Measurements from ENCODE around the gene OR2L3.
"Not testable (repeated sequence)": the region's sequence is repeated elsewhere in the genome, so short reads cannot be mapped to it uniquely, and the experiment has no call there.

Gene OR2L3, protein sequence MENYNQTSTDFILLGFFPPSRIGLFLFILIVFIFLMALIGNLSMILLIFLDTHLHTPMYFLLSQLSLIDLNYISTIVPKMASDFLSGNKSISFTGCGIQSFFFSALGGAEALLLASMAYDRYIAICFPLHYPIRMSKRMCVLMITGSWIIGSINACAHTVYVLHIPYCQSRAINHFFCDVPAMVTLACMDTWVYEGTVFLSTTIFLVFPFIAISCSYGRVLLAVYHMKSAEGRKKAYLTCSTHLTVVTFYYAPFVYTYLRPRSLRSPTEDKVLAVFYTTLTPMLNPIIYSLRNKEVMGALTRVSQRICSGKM

DNA sequence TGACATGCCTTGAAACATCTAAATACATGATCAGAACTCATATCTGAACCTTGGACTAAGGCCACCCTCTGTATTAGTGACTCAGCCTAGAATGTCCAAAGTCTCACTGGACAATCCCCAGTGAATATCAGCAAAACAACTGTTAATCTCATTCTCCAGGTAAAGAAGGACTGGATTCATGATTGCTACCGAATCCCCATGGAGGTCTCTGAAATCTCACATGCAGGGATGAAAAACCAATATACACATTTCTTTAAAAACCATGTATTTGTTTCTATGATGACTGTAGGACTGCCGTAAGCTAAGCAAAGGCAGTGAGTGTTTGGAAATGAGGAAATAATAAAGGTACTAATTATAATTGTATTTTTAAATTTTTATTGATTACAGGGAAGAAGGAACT is at the start of gene OR2L3:
TSS of gene OR2L3 (plus strand) at position 301 of the 400 bp plus-strand sequence. CDS start 13,846 bp downstream, outside the sequence.
- no peak for DNase-seq (ENCODE audit: low read depth in 2 of 2)

DNA sequence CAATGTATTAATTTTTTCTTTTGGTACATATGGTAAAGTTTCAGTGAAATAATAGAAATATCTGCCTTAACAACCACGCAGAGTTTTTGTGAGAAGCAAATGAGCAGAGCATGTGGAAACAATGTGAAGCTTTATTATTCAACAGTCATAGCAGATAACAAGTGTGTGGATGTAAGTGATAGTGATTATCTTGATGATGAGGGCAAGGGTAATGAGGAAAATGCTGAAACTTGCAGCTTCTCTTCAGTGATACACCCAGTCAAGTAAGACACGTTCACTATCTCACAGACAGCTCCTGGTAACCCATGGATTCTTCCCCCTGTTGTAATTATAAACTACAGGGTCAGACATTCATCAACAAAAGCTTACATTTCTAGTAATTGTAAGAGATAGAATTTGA is 47.8 kb upstream of the OR2L3 start:
- DNase-seq (ENCODE audit: low read depth in 2 of 2): no peak

DNA sequence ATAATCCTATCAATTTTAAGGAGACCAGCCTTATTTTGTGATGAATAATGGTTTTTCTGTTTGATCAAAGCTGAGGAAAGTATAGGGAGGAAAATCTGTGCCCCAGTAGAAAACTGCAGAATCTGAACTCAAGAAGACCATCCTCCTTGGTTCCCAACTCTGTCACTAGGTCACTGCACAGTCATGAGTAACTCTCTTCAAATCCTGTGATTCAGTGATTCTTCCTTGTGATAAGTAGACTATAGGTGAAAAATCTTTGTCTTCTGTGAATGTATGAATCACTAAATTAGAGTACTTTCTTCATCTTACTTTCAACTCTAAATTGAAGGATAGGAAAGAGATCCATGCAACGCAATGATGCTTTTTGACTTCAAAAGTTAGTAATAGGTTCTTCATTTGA is 46.5 kb upstream of the OR2L3 start:
- DNase-seq (ENCODE audit: low read depth in 2 of 2): no peak

DNA sequence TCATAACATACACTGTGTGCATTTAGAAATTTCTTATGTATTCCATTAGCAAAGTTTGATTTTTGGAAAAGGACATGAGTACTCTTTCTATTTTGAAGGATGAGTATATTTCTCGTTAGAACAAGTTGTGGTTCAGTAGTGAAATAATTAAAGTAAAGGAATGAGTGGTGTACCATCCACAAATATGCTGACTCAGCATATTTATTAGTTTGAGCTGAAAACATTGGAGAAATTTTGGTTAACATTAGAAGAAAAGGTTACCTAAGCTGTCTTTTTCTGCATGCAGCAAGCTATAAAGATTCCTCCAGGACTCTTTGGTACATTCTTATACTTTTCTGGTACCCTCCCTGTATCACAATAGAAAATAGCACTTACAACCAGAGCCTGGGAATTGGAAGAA is 38.9 kb upstream of the OR2L3 start:
- no peak for DNase-seq (ENCODE audit: low read depth in 2 of 2)

DNA sequence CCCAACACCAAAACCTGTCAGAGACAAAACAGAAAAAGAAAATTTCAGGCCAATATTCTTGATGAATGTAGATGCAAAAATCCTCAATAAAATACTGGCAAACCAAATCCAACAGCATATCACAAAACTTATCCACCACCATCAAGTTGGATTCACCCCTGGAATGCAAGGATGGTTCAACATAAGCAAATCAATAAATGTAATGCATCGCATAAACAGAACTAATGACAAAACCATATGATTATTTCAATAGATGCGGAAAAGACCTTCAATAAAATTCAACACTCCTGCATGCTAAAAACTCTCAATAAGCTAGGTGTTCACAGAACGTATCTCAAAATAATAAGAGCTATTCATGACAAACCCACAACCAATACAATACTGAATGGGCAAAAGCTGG is 37.0 kb upstream of the OR2L3 start:
- DNase-seq (ENCODE audit: low read depth in 2 of 2): no peak

DNA sequence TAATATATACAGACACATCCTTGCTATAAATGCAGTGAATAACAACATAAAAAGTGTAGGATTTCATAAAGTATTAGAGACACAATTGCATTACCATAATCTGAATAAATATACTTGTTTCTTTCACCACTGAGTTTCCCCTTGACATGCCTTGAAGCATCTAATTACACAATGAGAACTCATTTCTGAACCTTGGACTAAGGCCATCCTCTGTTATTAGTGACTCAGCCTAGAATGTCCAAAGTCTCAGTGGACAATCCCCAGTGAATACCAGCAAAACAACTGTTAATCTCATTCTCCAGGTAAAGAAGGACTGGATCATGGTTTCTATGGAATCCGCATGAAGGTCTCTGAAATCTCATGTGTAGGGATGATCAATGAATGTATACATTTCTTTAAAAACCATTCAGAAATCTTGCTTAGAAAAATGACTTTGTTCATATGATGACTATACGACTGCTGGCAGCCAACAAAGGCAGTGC is 33.4 kb upstream of the OR2L3 start, which contains the start of gene OR2L5:
TSS of gene OR2L5 (plus strand) at position 432 of the 482 bp plus-strand sequence. CDS start 8,288 bp downstream, outside the sequence.
- no peak for DNase-seq (ENCODE audit: low read depth in 2 of 2)

DNA sequence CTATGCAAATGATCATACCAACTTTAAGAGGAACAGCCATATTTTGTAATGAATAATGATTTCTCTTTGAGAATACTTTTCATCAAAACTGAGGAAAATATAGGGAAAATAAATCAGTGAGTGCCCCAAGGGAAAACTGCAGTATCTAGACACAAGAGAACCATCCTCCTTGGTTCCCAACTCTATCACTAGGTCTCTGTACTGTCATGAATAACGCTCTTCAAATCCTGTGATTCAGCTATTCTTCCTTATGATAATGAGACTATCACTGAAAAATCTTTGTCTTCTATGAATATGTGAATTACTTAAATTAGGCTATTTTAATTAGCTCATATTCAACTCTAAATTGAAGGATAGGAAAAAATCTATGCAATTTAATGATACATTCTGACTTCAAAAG is 30.8 kb upstream of the OR2L3 start:
- no peak for DNase-seq (ENCODE audit: low read depth in 2 of 2)

DNA sequence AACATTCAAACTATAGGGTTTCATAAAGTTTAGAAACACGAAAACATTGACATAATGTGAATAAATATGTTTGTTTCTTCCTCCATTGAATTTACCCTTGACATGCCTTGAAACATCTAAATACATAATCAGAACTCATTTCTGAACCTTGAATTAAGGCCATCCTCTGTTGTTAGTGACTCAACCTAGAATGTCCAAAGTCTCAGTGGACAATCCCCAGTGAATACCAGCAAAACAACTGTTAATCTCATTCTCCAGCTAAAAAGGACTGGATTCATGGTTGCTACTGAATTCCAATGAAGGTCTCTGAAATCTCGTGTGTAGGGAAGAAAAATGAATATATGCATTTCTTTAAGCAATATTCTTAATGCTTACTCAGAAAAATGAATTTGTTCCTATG is 16.9 kb upstream of the OR2L3 start, which contains the start of gene OR2L2:
TSS of gene OR2L2 (plus strand) at position 301 of the 400 bp plus-strand sequence. CDS start 8,198 bp downstream, outside the sequence.
- no peak for DNase-seq (ENCODE audit: low read depth in 2 of 2)

DNA sequence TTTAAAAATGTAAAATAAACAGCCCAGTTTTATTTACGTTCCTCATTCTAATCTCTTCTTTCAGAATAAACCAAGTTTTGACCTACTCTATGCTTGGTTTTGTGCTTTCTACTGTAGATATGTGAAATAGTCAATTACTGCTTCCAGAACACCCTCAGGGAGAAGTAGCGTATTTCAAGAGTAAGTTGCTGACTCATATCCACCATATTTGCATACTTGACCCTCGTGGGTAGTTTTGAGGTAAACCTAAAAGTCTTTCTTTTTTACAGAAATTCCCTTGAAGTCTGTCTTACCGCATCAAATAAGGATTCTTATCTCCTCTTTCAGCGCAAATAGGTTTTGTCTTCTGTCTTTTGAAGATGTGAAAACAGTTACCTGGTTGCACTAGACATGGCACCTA is 1.4 kb upstream of the OR2L3 start:
- no peak for DNase-seq (ENCODE audit: low read depth in 2 of 2)

DNA sequence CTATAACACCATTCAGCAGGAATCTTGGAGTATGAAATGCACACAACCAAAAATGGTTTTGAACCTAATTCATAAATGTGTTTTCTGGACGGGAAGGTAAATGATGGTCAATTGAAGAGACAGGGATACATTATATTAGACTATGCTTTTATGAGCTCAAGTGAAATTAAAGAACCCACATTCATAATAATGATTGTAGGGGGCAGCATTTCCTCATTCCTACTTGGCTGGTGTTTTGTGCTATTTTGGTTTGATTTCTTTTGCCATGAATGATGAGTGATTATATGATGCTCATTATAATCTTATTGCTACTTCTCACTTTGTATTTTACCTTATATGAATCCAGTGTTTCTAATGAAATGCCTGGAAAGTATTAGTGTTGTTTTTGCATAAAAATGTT is 372 bp downstream of the OR2L3 start:
- DNase-seq (ENCODE audit: low read depth in 2 of 2): no peak

DNA sequence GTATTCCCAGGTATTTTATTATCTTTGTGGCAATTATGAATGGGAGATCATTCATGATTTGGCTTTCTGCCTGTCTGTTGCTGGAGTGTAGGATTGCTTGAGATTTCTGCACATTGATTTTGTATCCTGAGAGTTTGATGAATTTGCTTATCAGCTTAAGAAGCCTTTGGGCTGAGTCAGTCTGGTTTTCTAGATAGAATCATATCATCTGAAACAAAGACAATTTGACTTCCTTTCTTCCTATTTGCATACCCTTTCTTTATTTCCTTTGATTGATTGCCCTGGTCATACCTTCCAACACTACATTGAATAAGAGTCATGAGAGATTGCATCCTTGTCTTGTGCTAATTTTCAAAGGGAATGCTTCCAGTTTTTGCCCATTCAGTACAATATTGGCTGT is 8.0 kb downstream of the OR2L3 start:
- DNase-seq (ENCODE audit: low read depth in 2 of 2): no peak

DNA sequence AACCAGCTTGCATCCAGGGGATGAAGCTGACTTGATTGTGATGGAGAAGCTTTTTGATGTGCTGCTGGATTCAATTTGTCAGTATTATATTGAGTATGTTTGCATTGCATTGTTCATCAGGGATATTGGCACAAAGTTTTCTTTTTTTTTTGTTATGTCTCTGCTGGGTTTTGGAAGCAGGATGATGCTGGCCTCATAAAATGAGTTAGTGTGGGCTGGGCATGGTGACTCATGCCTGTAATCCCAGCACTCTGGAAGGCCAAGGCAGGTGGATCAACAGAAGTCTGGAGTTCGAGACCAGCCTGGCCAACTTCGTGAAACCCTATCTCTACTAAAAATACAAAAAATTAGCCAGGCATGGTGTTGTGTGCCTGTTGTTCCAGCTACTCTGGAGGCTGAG is 8.6 kb downstream of the OR2L3 start:
- DNase-seq (ENCODE audit: low read depth in 2 of 2): no peak

DNA sequence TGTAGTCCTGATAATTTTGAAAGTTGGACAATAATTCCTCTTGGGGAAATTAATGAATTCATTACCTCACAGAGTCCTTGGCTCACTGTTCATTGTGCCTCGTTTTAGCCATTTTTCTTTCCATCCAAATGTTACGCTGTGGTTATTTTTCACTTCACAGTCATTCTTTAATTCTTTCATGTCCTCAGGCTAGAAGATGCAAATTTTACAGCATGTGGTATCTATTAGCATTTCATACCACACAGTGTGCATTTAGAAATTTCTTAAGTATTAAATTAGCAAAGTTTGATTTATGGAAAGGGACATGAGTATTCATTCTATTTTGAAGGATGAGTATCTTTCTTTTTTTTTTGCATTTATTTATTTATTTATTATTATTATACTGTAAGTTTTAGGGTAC is 18.4 kb downstream of the OR2L3 start:
- DNase-seq (ENCODE audit: low read depth in 2 of 2): no peak

DNA sequence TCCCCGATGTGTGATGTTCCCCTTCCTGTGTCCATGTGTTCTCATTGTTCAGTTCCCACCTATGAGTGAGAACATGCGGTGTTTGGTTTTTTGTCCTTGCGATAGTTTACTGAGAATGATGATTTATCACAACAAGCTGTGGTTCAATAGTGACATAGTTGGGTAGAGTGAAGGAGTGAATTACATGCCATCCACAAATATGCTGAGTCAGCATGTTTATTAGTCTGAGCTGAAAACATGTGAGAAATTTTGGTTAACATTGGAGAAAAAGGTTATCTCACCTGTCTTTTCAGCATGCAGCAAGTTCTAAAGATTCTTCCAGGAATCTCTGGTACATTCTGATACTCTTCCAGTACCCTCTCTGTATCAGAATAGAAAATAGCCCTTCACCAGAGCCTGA is 19.0 kb downstream of the OR2L3 start:
- DNase-seq (ENCODE audit: low read depth in 2 of 2): no peak

DNA sequence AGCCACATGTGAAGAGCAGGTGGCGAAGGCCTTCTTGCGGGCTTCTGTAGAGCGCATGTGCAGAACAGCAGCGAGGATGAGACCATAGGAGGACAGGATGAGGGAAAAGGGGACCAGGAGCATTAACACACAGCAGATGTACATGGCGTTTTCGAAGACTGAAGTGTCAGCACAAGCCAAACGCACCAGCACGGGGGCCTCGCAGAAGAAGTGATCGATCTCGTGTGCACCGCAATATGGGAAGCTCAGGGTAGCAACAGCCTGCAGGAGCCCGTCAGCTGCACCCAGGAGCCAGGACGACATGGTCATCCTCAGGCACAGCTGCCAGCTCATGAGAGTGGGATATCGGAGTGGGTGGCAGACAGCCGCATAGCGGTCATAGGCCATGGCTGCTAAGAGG is 37.2 kb downstream of the OR2L3 start:
- not testable (repeated sequence) for DNase-seq (ENCODE audit: low read depth in 2 of 2)

DNA sequence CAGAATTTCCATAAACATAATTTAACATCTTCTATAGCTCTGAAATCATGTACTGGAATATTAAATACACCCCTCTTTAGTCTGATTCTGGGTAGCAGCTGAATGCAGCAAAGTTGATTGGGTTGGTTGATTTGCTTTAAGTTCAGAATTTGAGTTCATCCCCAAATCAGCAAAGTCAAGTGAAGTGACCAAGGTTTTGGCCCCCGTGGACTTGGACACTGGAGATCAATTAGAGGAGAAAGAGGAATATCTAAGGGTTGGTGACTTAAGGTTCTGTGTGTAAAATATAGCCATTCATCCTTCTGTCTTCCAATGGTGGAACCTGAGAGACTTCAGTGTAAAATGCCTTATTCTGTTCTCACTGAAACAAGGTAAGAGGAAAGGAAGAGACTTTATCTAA is 48.2 kb downstream of the OR2L3 start, which contains the start of gene OR2L13:
TSS of gene OR2L13 (plus strand) at position 301 of the 400 bp plus-strand sequence. CDS start 4,192 bp downstream, outside the sequence.
- DNase-seq (ENCODE audit: low read depth in 2 of 2): no peak

DNA sequence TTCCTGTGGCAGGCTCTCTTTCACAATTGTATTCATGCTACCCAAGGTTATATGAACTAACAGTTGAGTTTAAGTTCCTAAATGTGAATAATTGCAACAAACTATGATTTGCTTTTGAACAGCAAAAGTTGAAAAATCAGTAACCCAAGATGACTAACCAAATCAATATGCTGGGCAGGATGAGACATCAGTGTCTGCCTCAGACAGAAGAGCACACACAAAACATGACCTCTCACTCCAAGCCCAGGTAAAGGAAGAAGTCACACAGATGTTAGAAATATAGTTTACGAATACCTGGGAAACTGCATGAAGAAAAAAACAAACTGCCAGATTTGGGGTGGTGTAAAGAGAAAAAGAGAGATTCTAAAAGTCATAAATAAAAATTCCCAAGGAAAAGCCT is 51.9 kb downstream of the OR2L3 start:
- DNase-seq (ENCODE audit: low read depth in 2 of 2): no peak

DNA sequence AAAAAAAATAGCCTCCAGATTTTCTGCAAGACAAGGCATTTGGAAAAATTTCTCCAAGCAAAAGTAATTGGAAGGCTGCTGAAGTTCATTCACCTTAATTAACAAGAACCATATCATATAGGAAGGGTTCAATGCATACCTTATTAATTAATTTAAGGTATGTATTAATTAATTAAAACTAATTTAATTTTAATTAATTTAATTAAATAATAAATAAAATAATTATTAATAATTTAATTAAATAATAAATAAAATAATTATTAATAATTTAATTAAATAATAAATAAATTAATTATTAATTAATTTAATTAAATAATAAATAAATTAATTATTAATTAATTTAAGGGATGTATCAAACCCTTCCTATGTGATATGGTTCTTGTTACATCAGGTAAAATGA is 56.2 kb downstream of the OR2L3 start:
- DNase-seq (ENCODE audit: low read depth in 2 of 2): no peak

DNA sequence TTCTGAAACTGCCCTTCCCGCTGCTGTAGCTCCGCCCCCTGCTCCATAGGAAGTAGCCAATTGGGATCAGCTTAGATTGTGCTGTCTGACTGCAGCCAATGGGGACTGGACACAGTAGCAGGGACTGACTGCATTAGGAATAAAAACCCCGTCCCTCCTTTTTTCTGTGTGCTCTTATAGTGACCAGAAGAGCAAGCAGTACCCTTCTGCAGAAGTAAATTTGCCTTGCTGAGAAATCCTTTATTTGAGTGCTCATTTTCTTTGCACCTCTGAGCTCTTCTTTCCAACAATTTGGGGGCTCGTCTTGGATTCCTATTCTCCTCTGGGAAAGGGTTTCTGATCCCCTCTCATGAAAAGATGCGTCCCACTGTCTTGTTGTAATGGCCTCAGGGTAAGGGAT is 64.5 kb downstream of the OR2L3 start:
- DNase-seq (ENCODE audit: low read depth in 2 of 2): no peak
